Parietal lobe (tissue), 1 donor: ENCODE data around the gene TUBB1. TPM values are rescaled to one million over a fixed set of nuclear protein-coding genes. Genes with fewer than 3 reads are reported as not detected.

Source experiments
- total RNA-seq: library from RNA; depleted of rRNA; stranded (reverse); fragments of >200 nt; gene quantifications from one replicate; pipeline ENCODE4 v1.2.3, GENCODE V29; 2014

TUBB1 gene
- total RNA-seq: 0.31 TPM

GRCh38 chr20:59019217-59019616 is at the start of gene TUBB1:
TSS of gene TUBB1 (plus strand) at chr20:59019429. CDS start at chr20:59019523, 94 bp downstream.

GRCh38 chr20:58980711-58981627 is 38.3 kb upstream of the TUBB1 start, which contains the start of gene NELFCD:
TSS of gene NELFCD (plus strand) at chr20:58981256. CDS start at chr20:58981310, 54 bp downstream.

GRCh38 chr20:59006864-59007664 is 12.2 kb upstream of the TUBB1 start, which contains the start of gene CTSZ:
TSS of gene CTSZ (minus strand) at chr20:59007254. CDS start at chr20:59007128, 126 bp downstream.

GRCh38 chr20:59032023-59032712 is 12.9 kb downstream of the TUBB1 start, which contains the start of gene ATP5F1E:
TSS of gene ATP5F1E (minus strand) at chr20:59032335. CDS start at chr20:59032251, 84 bp downstream.

GRCh38 chr20:59042151-59042795 is 23.0 kb downstream of the TUBB1 start, which contains the start of gene PRELID3B:
TSS of gene PRELID3B (minus strand) at chr20:59042786. CDS start at chr20:59042730, 56 bp downstream.

Other genes starting within 250 kb of the TUBB1 start
- 2.5 TPM for gene GNAS-AS1, start 168.5 kb upstream of the TUBB1 start, total RNA-seq
- 647 TPM for gene GNAS, start 166.7 kb upstream of the TUBB1 start, total RNA-seq
- 69.8 TPM for gene NELFCD, start 38.2 kb upstream of the TUBB1 start, total RNA-seq
- 10.3 TPM for gene CTSZ, start 12.2 kb upstream of the TUBB1 start, total RNA-seq
- 35.4 TPM for gene ATP5F1E, start 12.9 kb downstream of the TUBB1 start, total RNA-seq
- gene PRELID3B, start 23.4 kb downstream of the TUBB1 start, total RNA-seq: 42.9 TPM
- gene ZNF831, start 144.4 kb downstream of the TUBB1 start, total RNA-seq: not detected